WTC11 (cell line): ENCODE results near the gene B2M. TPM values are rescaled to one million over a fixed set of nuclear protein-coding genes. Genes with fewer than 3 reads are reported as not detected.

Source experiments
- ATAC-seq: fragments of 200-7000 bp; cut with Tn5 transposase; 2 replicates; pipeline ENCODE4 v1.10.0; 2021; ENCODE audit warnings: mild to moderate bottlenecking, moderate library complexity
- CTCF ChIA-PET: fragments of 300-600 bp; sonication (Branson Sonifier 250); formaldehyde crosslinking; loops from one replicate; lab custom pipeline; 2021; ENCODE audit warnings: antibody characterized with exemption; lab: Charles Lee
- POLR2A ChIA-PET: fragments of 350-600 bp; sonication (Branson Sonifier 250); formaldehyde crosslinking; loops from one replicate; lab custom pipeline; 2021; ENCODE audit warnings: antibody characterized with exemption; lab: Charles Lee
- DNase-seq: peaks from one replicate; pipeline ENCODE4 v3.0.0; 2021; ENCODE audit warnings: low spot score
- H3K27ac Mint-ChIP-seq: 2 replicates; pipeline ENCODE4 v1.8.0; 2021; ENCODE audit warnings: mixed read lengths
- H3K27me3 Mint-ChIP-seq: 2 replicates; pipeline ENCODE4 v1.8.0; 2021; ENCODE audit warnings: low read depth, mild to moderate bottlenecking, moderate library complexity, mixed read lengths
- H3K36me3 Mint-ChIP-seq: 2 replicates; pipeline ENCODE4 v1.8.0; 2021; ENCODE audit warnings: mixed read lengths
- H3K4me1 Mint-ChIP-seq: 2 replicates; pipeline ENCODE4 v1.8.0; 2022; ENCODE audit warnings: mixed read lengths
- H3K4me3 Mint-ChIP-seq: 2 replicates; pipeline ENCODE4 v1.8.0; 2021; ENCODE audit warnings: mild to moderate bottlenecking, moderate library complexity, mixed read lengths
- H3K9me3 Mint-ChIP-seq: 2 replicates; pipeline ENCODE4 v1.8.0; 2021; ENCODE audit warnings: mixed read lengths
- ATF1 ChIP-seq: sonication (generic); formaldehyde crosslinking; IDR thresholded peaks from 2 replicates; pipeline ENCODE4 v1.8.1; 2023; ENCODE audit warnings: mild to moderate bottlenecking, moderate library complexity, missing genetic modification reagents
- CBFB ChIP-seq: sonication (generic); formaldehyde crosslinking; IDR thresholded peaks from 2 replicates; pipeline ENCODE4 v1.8.1; 2022; ENCODE audit warnings: mild to moderate bottlenecking, low read depth, missing genetic modification reagents
- ETV6 ChIP-seq: sonication (generic); formaldehyde crosslinking; IDR thresholded peaks from 2 replicates; pipeline ENCODE4 v1.8.1; 2022; ENCODE audit warnings: mild to moderate bottlenecking, missing genetic modification reagents
- FOXP4 ChIP-seq: sonication (generic); formaldehyde crosslinking; IDR thresholded peaks from 2 replicates; pipeline ENCODE4 v1.8.0; 2022; ENCODE audit warnings: mild to moderate bottlenecking, missing genetic modification reagents
- JAZF1 ChIP-seq: fragments of 250-450 bp; sonication (Bioruptor Pico); IDR thresholded peaks from 2 replicates; pipeline ENCODE4 v1.9.0; 2021; ENCODE audit warnings: moderate library complexity, mild to moderate bottlenecking, inconsistent platforms
- MYBL2 ChIP-seq: sonication (generic); formaldehyde crosslinking; IDR thresholded peaks from 2 replicates; pipeline ENCODE4 v1.8.1; 2023; ENCODE audit warnings: mild to moderate bottlenecking, moderate library complexity, missing genetic modification reagents
- NFATC4 ChIP-seq: fragments of 250-450 bp; sonication (Bioruptor Pico); IDR thresholded peaks from 2 replicates; pipeline ENCODE4 v1.9.0; 2021; ENCODE audit warnings: mild to moderate bottlenecking
- NR2C2 ChIP-seq: sonication (generic); formaldehyde crosslinking; IDR thresholded peaks from 2 replicates; pipeline ENCODE4 v1.8.0; 2022; ENCODE audit warnings: mild to moderate bottlenecking, missing genetic modification reagents
- NR3C1 ChIP-seq: sonication (generic); formaldehyde crosslinking; conservative IDR thresholded peaks from 2 replicates; pipeline ENCODE4 v1.8.1; 2023; ENCODE audit warnings: low read depth, mild to moderate bottlenecking, missing genetic modification reagents
- PRDM15 ChIP-seq: sonication (generic); formaldehyde crosslinking; IDR thresholded peaks from 2 replicates; pipeline ENCODE4 v1.8.0; 2022; ENCODE audit warnings: missing genetic modification reagents
- SMAD3 ChIP-seq: sonication (generic); formaldehyde crosslinking; IDR thresholded peaks from 2 replicates; pipeline ENCODE4 v1.8.0; 2022; ENCODE audit warnings: missing genetic modification reagents, mild to moderate bottlenecking, borderline replicate concordance
- USF1 ChIP-seq: sonication (generic); formaldehyde crosslinking; IDR thresholded peaks from 2 replicates; pipeline ENCODE4 v1.8.0; 2022; ENCODE audit warnings: mild to moderate bottlenecking, missing genetic modification reagents
- ZNF512 ChIP-seq: sonication (generic); formaldehyde crosslinking; IDR thresholded peaks from 2 replicates; pipeline ENCODE4 v1.8.1; 2022; ENCODE audit warnings: missing genetic modification reagents, borderline replicate concordance
- ZNF671 ChIP-seq: fragments of 250-450 bp; sonication (Bioruptor Pico); IDR thresholded peaks from 2 replicates; pipeline ENCODE4 v1.8.0; 2021; ENCODE audit warnings: mild to moderate bottlenecking
- total RNA-seq: library from RNA; stranded (reverse); gene quantifications from 3 replicates; pipeline ENCODE4 v1.2.3, GENCODE V29; 2021
- TF ChIP-seq, protein P1 (sequence below): fragments of 200-600 bp; IDR thresholded peaks from 2 replicates; pipeline ENCODE4 v1.8.0; 2022; ENCODE audit warnings: antibody characterized with exemption
- TF ChIP-seq, protein P2 (sequence below): sonication (generic); formaldehyde crosslinking; IDR thresholded peaks from 2 replicates; pipeline ENCODE4 v1.8.1; 2022; ENCODE audit warnings: low read depth, missing genetic modification reagents, borderline replicate concordance
- TF ChIP-seq, protein P3 (sequence below): fragments of 250-450 bp; sonication (Bioruptor Pico); IDR thresholded peaks from 2 replicates; pipeline ENCODE4 v2.1.2; 2022; ENCODE audit warnings: mild to moderate bottlenecking, moderate library complexity
- TF ChIP-seq, protein P4 (sequence below): sonication (generic); formaldehyde crosslinking; IDR thresholded peaks from 2 replicates; pipeline ENCODE4 v1.8.1; 2023; ENCODE audit warnings: mild to moderate bottlenecking, missing genetic modification reagents, moderate library complexity

B2M gene
- total RNA-seq, 1 experiment from 2014 or later: 88.2 TPM

DNA sequence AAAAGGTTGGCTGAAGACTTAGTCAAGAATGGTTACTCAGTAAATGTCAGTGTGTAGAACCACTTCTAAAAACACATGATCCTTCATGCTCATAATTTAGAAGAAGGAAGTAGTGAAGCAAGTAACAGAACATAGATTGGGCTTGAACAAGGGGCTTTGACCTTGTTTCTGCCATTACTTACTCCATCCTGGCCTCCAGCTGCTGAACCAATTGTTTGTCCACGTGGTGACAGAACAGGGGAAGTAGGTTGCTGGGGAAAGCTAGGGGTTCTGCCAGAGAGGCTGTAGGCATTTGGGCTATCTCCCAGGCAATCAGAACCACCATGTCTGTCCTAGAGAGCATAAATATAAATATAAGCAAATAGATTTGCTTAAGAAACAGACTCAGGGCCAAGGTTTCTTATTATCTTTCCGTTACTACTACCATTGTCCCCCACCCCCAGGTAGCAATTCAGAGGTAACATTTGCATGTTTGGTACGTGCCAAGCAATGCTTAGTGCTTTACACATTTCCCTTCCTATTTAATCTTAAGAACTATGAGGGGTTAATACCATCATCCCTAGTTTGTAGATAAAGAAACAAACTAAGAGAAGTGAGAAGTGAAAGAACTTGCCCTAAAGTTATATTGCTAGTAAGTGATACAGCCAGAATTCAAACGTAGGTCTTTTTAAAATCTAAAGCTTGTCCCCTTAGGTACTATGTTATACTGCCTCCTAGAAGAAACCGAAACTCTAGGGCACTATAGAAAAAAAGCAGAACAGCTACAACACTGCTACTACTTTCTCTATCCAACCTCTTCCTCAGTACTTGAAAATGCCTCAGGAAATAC, 44.9 kb upstream of the B2M start:
- no peaks in the 10 kb centered on the region for H3K9me3 Mint-ChIP-seq
- H3K36me3 Mint-ChIP-seq: no peaks in the 10 kb centered on the region
- POLR2A ChIA-PET: no interaction called here
- no peaks in the 10 kb centered on the region for H3K27me3 Mint-ChIP-seq
- peaks cover 16% of the 10 kb centered on the region for H3K4me1 Mint-ChIP-seq
- no peak overlapping the region for H3K4me3 Mint-ChIP-seq
- CTCF ChIA-PET: interaction anchor here (1.0 to 1.5 kb wide), 4 partner anchors 17 to 72 kb away, joined by 3 to 8 read pairs (median 4); partner anchors contain the start of genes B2M, PATL2 and TRIM69
- DNase-seq (no peak), ATAC-seq (no peak)
- no peak overlapping the region for H3K27ac Mint-ChIP-seq
- TF ChIP-seq, protein P1, sequence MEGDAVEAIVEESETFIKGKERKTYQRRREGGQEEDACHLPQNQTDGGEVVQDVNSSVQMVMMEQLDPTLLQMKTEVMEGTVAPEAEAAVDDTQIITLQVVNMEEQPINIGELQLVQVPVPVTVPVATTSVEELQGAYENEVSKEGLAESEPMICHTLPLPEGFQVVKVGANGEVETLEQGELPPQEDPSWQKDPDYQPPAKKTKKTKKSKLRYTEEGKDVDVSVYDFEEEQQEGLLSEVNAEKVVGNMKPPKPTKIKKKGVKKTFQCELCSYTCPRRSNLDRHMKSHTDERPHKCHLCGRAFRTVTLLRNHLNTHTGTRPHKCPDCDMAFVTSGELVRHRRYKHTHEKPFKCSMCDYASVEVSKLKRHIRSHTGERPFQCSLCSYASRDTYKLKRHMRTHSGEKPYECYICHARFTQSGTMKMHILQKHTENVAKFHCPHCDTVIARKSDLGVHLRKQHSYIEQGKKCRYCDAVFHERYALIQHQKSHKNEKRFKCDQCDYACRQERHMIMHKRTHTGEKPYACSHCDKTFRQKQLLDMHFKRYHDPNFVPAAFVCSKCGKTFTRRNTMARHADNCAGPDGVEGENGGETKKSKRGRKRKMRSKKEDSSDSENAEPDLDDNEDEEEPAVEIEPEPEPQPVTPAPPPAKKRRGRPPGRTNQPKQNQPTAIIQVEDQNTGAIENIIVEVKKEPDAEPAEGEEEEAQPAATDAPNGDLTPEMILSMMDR: no peak
- TF ChIP-seq NR3C1 (CRISPR knock-in tag) (no peak), MYBL2 (CRISPR knock-in tag) (no peak), FOXP4 (CRISPR knock-in tag) (no peak), CBFB (CRISPR knock-in tag) (no peak), ATF1 (CRISPR knock-in tag) (no peak)
- TF ChIP-seq, protein P2, sequence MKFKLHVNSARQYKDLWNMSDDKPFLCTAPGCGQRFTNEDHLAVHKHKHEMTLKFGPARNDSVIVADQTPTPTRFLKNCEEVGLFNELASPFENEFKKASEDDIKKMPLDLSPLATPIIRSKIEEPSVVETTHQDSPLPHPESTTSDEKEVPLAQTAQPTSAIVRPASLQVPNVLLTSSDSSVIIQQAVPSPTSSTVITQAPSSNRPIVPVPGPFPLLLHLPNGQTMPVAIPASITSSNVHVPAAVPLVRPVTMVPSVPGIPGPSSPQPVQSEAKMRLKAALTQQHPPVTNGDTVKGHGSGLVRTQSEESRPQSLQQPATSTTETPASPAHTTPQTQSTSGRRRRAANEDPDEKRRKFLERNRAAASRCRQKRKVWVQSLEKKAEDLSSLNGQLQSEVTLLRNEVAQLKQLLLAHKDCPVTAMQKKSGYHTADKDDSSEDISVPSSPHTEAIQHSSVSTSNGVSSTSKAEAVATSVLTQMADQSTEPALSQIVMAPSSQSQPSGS (CRISPR knock-in tag): no peak

DNA sequence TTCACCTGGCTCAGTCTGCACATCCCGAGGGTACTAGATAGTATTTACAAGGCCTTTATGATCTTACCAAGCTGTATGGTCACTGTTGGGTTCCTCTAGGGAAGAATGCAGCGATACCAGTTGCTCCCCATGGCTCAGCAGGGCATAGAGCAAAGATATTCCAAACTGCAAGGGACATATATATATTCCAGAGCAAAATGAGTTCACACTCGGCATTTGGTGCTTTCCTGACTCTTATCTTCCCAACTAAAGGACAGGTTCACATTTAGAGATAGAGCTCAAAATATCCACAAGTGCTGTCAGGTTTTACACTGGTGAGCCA, 44.3 kb upstream of the B2M start:
- ATAC-seq: no peak
- peaks cover 13% of the 10 kb centered on the region for H3K4me1 Mint-ChIP-seq
- no peaks in the 10 kb centered on the region for H3K9me3 Mint-ChIP-seq
- POLR2A ChIA-PET: no interaction called here
- H3K4me3 Mint-ChIP-seq: no peak overlapping the region
- no peak overlapping the region for H3K27ac Mint-ChIP-seq
- H3K36me3 Mint-ChIP-seq: no peaks in the 10 kb centered on the region
- DNase-seq: no peak
- no peaks in the 10 kb centered on the region; the same call in 1 of the 2 replicates for H3K27me3 Mint-ChIP-seq
- CTCF ChIA-PET: interaction anchor here (1.0 to 1.5 kb wide), 4 partner anchors 16 to 71 kb away, joined by 3 to 8 read pairs (median 4); partner anchors contain the start of genes B2M, PATL2 and TRIM69
- TF ChIP-seq USF1 (no peak), NR2C2 (CRISPR knock-in tag) (no peak), ETV6 (no peak), ZNF671 (no peak), PRDM15 (CRISPR knock-in tag) (no peak), ZNF512 (CRISPR knock-in tag) (no peak), SMAD3 (no peak), JAZF1 (CRISPR knock-in tag) (no peak), NFATC4 (CRISPR knock-in tag) (no peak)
- TF ChIP-seq, protein P3, sequence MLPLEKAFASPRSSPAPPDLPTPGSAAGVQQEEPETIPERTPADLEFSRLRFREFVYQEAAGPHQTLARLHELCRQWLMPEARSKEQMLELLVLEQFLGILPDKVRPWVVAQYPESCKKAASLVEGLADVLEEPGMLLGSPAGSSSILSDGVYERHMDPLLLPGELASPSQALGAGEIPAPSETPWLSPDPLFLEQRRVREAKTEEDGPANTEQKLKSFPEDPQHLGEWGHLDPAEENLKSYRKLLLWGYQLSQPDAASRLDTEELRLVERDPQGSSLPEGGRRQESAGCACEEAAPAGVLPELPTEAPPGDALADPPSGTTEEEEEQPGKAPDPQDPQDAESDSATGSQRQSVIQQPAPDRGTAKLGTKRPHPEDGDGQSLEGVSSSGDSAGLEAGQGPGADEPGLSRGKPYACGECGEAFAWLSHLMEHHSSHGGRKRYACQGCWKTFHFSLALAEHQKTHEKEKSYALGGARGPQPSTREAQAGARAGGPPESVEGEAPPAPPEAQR (CRISPR knock-in tag): no peak
- TF ChIP-seq, protein P2 (CRISPR knock-in tag): no peak
- TF ChIP-seq, protein P4, sequence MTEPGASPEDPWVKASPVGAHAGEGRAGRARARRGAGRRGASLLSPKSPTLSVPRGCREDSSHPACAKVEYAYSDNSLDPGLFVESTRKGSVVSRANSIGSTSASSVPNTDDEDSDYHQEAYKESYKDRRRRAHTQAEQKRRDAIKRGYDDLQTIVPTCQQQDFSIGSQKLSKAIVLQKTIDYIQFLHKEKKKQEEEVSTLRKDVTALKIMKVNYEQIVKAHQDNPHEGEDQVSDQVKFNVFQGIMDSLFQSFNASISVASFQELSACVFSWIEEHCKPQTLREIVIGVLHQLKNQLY: no peak
